Fibroblast of lung (primary cell): ENCODE measurements around the gene LRMDA. TPM values are rescaled to one million over a fixed set of nuclear protein-coding genes. Genes with fewer than 3 reads are reported as not detected.
A peak's percentile ranks its signal among the peaks of the same experiment; 100 is the strongest.

Experiments
- DNase-seq, 2 donors: peaks; one replicate each; pipeline versions ENCODE4 v3.0.0 to v3.0.0-alpha.2; 2010; ENCODE audit warnings: low read depth in 2 of 2
- H2AFZ ChIP-seq: 2 replicates; pipeline ENCODE4 v1.5.1; 2012; ENCODE audit warnings: low read length, control low read depth, inconsistent platforms
- H3K27ac ChIP-seq: 2 replicates; pipeline ENCODE4 v1.5.1; 2011; ENCODE audit warnings: low read length, control low read depth; ENCODE audit not compliant: insufficient read depth
- H3K27me3 ChIP-seq: 2 replicates; pipeline ENCODE4 v1.5.1; 2011; ENCODE audit warnings: mild to moderate bottlenecking, low read length; ENCODE audit not compliant: control insufficient read depth, insufficient read depth
- H3K36me3 ChIP-seq: 2 replicates; pipeline ENCODE4 v1.5.1; 2011; ENCODE audit warnings: low read length; ENCODE audit not compliant: control insufficient read depth, insufficient read depth
- H3K4me1 ChIP-seq: 2 replicates; pipeline ENCODE4 v1.5.1; 2011; ENCODE audit warnings: low read length; ENCODE audit not compliant: control insufficient read depth, insufficient read depth; ENCODE audit errors: extremely low read depth
- H3K4me2 ChIP-seq: 2 replicates; pipeline ENCODE4 v1.5.1; 2011; ENCODE audit warnings: low read length, control low read depth; ENCODE audit not compliant: insufficient read depth; ENCODE audit errors: extremely low read depth
- H3K4me3 ChIP-seq, 4 experiments: fragments of 200-600 bp in 1 of 4; sonication (generic) in 1 of 4; replicated peaks in 1 of 4; 2 replicates each; pipeline ENCODE4 v1.5.1; 2011 to 2016; ENCODE audit warnings: low read length in 4 of 4, low read depth in 3 of 4, mild to moderate bottlenecking in 3 of 4, control low read depth in 2 of 4, inconsistent platforms in 1 of 4, mixed read lengths in 1 of 4; ENCODE audit not compliant: insufficient read depth in 1 of 4; ENCODE audit errors: control extremely low read depth in 1 of 4
- H3K79me2 ChIP-seq: 2 replicates; pipeline ENCODE4 v1.5.1; 2012; ENCODE audit warnings: mild to moderate bottlenecking, low read length, inconsistent platforms; ENCODE audit not compliant: control insufficient read depth, insufficient read depth
- H3K9ac ChIP-seq: 2 replicates; pipeline ENCODE4 v1.5.1; 2011; ENCODE audit warnings: mild to moderate bottlenecking, low read length, control low read depth; ENCODE audit not compliant: insufficient read depth
- H3K9me3 ChIP-seq: 2 replicates; pipeline ENCODE4 v1.5.1; 2012; ENCODE audit warnings: low read depth, low read length; ENCODE audit not compliant: control insufficient read depth, insufficient read depth
- H4K20me1 ChIP-seq: 2 replicates; pipeline ENCODE4 v1.5.1; 2011; ENCODE audit warnings: low read length; ENCODE audit not compliant: control insufficient read depth, insufficient read depth; ENCODE audit errors: extremely low read depth
- CTCF ChIP-seq, 2 donors: IDR thresholded peaks in 1 of 2; conservative IDR thresholded peaks in 1 of 2; 1 replicate in 1 of 2; 2 replicates in 1 of 2; pipeline ENCODE4 v1.5.1; 2011 to 2012; ENCODE audit warnings: low read length in 2 of 2, control low read depth in 1 of 2, inconsistent platforms in 1 of 2, low read depth in 1 of 2, mild to moderate bottlenecking in 1 of 2
- EZH2 ChIP-seq: IDR thresholded peaks from 2 replicates; pipeline ENCODE4 v1.5.1; 2012; ENCODE audit warnings: low read length, control low read depth, mild to moderate bottlenecking; ENCODE audit errors: missing control alignments
- polyA plus RNA-seq, 2 donors: library from polyadenylated mRNA; depleted of rRNA in 1 of 2; stranded (reverse) in 1 of 2; unstranded in 1 of 2; fragments of >200 nt; gene quantifications; 2 replicates each; pipeline ENCODE4 v1.2.1, GENCODE V29; 2011 to 2012; ENCODE audit warnings: missing spikeins in 1 of 2
- total RNA-seq: library from RNA; depleted of rRNA; stranded (reverse); fragments of >200 nt; gene quantifications from 2 replicates; pipeline ENCODE4 v1.2.1, GENCODE V29; 2014

LRMDA gene
- total and polyA plus RNA-seq, 2 donors (not counting 1 experiment from before 2014, with no cell fraction given) = 1.7 to 2.0 TPM

- Histone ChIP-seq H3K4me1 (peaks cover 6% of the 10 kb centered on the region), H3K4me3 (no peak overlapping the region), H4K20me1 (no peaks in the 10 kb centered on the region), H3K4me2 (no peak overlapping the region), H2AFZ (no peak overlapping the region), H3K36me3 (no peaks in the 10 kb centered on the region), H3K9me3 (no peaks in the 10 kb centered on the region), H3K27ac (no peak overlapping the region), H3K9ac (no peak overlapping the region), H3K27me3 (no peaks in the 10 kb centered on the region), H3K79me2 (no peaks in the 10 kb centered on the region)
- peak; percentile 22 to 34 for DNase-seq
- no peak for TF ChIP-seq EZH2
- no peak for TF ChIP-seq CTCF (conservative IDR thresholded peaks at IDR 0.05 in 1 of 2, IDR thresholded peaks at IDR 0.05 in 1 of 2; ENCODE audit: low read depth in 1 of 2, low read length in 2 of 2)
These were observed 817.3 kb downstream of the LRMDA start for GRCh38 chr10:76248649-76249200.

- Histone ChIP-seq H2AFZ (no peak overlapping the region), H3K27me3 (no peaks in the 10 kb centered on the region), H3K4me2 (no peak overlapping the region), H4K20me1 (no peaks in the 10 kb centered on the region), H3K4me1 (peaks cover 6% of the 10 kb centered on the region), H3K4me3 (no peak overlapping the region), H3K9ac (no peak overlapping the region), H3K9me3 (no peaks in the 10 kb centered on the region), H3K27ac (peak overlapping the region; percentile 69), H3K79me2 (no peaks in the 10 kb centered on the region), H3K36me3 (no peaks in the 10 kb centered on the region)
- TF ChIP-seq EZH2 (no peak), CTCF (conservative IDR thresholded peaks at IDR 0.05 in 1 of 2, IDR thresholded peaks at IDR 0.05 in 1 of 2; ENCODE audit: low read depth in 1 of 2, low read length in 2 of 2) (no peak)
- DNase-seq = peak; percentile 98 to 100
These were observed 820.6 kb downstream of the LRMDA start for GRCh38 chr10:76251841-76252671.

- no peak overlapping the region for H3K4me3 ChIP-seq
- H3K9me3 ChIP-seq = no peaks in the 10 kb centered on the region
- no peaks in the 10 kb centered on the region for H3K27me3 ChIP-seq
- no peak overlapping the region for H2AFZ ChIP-seq
- TF ChIP-seq CTCF (conservative IDR thresholded peaks at IDR 0.05 in 1 of 2, IDR thresholded peaks at IDR 0.05 in 1 of 2; ENCODE audit: low read depth in 1 of 2, low read length in 2 of 2) = no peak
- TF ChIP-seq EZH2 = no peak
- H4K20me1 ChIP-seq = no peaks in the 10 kb centered on the region
- no peak overlapping the region for H3K4me2 ChIP-seq
- no peak overlapping the region for H3K27ac ChIP-seq
- no peaks in the 10 kb centered on the region for H3K79me2 ChIP-seq
- H3K9ac ChIP-seq = no peak overlapping the region
- H3K36me3 ChIP-seq = no peaks in the 10 kb centered on the region
- peaks cover 6% of the 10 kb centered on the region for H3K4me1 ChIP-seq
- DNase-seq = no peak
These were observed 821.3 kb downstream of the LRMDA start for GRCh38 chr10:76252733-76253132.
